ENCODE data around the gene FABP7.

DNA sequence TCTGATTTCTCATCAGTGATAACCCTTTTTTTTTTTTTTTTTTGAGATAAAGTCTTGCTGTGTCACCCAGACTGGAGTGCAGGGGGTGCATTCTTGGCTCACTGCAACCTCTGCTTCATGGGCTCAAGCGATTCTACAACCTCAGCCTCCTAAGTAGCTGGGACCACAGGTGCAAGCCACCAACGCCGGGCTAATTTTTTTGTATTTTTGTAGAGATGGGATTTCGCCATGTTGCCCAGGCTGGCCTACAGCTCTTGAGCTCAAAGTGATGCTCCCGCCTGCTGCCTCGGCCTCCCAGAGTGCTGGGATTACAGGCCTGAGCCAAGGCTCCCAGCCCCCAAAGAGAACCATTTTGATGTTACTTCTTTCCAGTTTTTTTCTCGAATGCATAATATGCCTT lies 2.2 kb downstream of the FABP7 start:
- TF ChIP-seq POLR2A (IDR thresholded peaks at IDR 0.05), result no peak
- TF ChIP-seq, protein P1, sequence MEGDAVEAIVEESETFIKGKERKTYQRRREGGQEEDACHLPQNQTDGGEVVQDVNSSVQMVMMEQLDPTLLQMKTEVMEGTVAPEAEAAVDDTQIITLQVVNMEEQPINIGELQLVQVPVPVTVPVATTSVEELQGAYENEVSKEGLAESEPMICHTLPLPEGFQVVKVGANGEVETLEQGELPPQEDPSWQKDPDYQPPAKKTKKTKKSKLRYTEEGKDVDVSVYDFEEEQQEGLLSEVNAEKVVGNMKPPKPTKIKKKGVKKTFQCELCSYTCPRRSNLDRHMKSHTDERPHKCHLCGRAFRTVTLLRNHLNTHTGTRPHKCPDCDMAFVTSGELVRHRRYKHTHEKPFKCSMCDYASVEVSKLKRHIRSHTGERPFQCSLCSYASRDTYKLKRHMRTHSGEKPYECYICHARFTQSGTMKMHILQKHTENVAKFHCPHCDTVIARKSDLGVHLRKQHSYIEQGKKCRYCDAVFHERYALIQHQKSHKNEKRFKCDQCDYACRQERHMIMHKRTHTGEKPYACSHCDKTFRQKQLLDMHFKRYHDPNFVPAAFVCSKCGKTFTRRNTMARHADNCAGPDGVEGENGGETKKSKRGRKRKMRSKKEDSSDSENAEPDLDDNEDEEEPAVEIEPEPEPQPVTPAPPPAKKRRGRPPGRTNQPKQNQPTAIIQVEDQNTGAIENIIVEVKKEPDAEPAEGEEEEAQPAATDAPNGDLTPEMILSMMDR (IDR thresholded peaks at IDR 0.05), result no peak

Measured in testis (tissue), 2 donors.